ENCODE results near the gene MN1. TPM values are rescaled to one million over a fixed set of nuclear protein-coding genes. Genes with fewer than 3 reads are reported as not detected.
A peak's percentile ranks its signal among the peaks of the same experiment; 100 is the strongest.

MN1 gene
- total RNA-seq, 4 donors from 2014 or later: 1.7 to 7.0 (median 2.4) TPM

DNA sequence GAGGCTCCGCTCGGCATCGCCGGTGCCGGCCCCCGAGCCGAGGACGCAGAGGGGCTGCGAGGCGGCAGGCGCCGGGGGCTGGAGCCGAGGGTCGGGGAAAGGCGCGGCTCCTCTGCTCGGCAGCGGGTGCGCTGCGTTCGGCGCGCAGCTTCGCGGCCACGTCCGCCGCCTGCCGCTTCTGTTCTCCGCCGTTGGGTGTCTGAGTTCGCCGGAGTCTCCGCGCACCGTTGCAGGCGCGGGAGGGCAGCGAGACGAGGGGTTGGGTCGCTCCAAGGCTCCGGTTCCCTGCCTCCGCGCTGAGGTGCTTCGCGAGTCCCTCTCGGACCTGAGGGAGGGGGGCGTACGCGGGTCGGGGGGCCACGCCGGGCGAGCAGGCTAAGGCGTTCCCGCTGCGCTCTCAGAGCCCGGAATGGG, 347 bp downstream of the MN1 start:
- WGBS, 2 donors: 1% methylated on average over 24 of the region's 58 CpGs; no CpG with 5 or more reads in 1 of the 2 donors
- DNase-seq (ENCODE audit: low spot score in 2 of 2): no peak
- TF ChIP-seq POLR2A (IDR thresholded peaks at IDR 0.05): no peak
- TF ChIP-seq, protein P1, sequence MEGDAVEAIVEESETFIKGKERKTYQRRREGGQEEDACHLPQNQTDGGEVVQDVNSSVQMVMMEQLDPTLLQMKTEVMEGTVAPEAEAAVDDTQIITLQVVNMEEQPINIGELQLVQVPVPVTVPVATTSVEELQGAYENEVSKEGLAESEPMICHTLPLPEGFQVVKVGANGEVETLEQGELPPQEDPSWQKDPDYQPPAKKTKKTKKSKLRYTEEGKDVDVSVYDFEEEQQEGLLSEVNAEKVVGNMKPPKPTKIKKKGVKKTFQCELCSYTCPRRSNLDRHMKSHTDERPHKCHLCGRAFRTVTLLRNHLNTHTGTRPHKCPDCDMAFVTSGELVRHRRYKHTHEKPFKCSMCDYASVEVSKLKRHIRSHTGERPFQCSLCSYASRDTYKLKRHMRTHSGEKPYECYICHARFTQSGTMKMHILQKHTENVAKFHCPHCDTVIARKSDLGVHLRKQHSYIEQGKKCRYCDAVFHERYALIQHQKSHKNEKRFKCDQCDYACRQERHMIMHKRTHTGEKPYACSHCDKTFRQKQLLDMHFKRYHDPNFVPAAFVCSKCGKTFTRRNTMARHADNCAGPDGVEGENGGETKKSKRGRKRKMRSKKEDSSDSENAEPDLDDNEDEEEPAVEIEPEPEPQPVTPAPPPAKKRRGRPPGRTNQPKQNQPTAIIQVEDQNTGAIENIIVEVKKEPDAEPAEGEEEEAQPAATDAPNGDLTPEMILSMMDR (IDR thresholded peaks at IDR 0.05): no peak
- intact Hi-C loops (cut with DNase I; ENCODE audit: low total_unique reads): no loop called here
- H3K4me3 ChIP-seq (ENCODE audit: low read depth, poor library complexity, severe bottlenecking): peak overlapping the region; percentile 50

GRCh38 chr22:27800250-27801201, 1.0 kb downstream of the MN1 start:
- H3K4me3 ChIP-seq (ENCODE audit: low read depth, poor library complexity, severe bottlenecking): peak overlapping the region; percentile 50
- DNase-seq (ENCODE audit: low spot score in 2 of 2): no peak
- intact Hi-C loops (cut with DNase I; ENCODE audit: low total_unique reads): no loop called here
- 0 to 2% methylated on average over 30 to 45 of the region's 82 CpGs for WGBS, 2 donors
- TF ChIP-seq POLR2A (IDR thresholded peaks at IDR 0.05): no peak
- TF ChIP-seq, protein P1 (IDR thresholded peaks at IDR 0.05): no peak

GRCh38 chr22:27799827-27800249, 1.7 kb downstream of the MN1 start:
- DNase-seq (ENCODE audit: low spot score in 2 of 2): no peak
- TF ChIP-seq POLR2A (IDR thresholded peaks at IDR 0.05): no peak
- TF ChIP-seq, protein P1 (IDR thresholded peaks at IDR 0.05): no peak
- intact Hi-C loops (cut with DNase I; ENCODE audit: low total_unique reads): loop anchor here (10.0 kb wide), 1 partner anchor 395 kb away; no protein-coding TSS in a partner anchor
- 22 to 27% methylated on average over 17 to 32 of the region's 40 CpGs for WGBS, 2 donors
- no peak overlapping the region for H3K4me3 ChIP-seq (ENCODE audit: low read depth, poor library complexity, severe bottlenecking)

GRCh38 chr22:27799015-27799826, 2.3 kb downstream of the MN1 start:
- DNase-seq (ENCODE audit: low spot score in 2 of 2): no peak
- intact Hi-C loops (cut with DNase I; ENCODE audit: low total_unique reads): loop anchor here (10.0 kb wide), 1 partner anchor 394 kb away; no protein-coding TSS in a partner anchor
- WGBS, 2 donors: 64 to 73% methylated on average over 29 to 33 of the region's 62 CpGs
- no peak overlapping the region for H3K4me3 ChIP-seq (ENCODE audit: low read depth, poor library complexity, severe bottlenecking)
- TF ChIP-seq, protein P1 (IDR thresholded peaks at IDR 0.05): no peak
- TF ChIP-seq POLR2A (IDR thresholded peaks at IDR 0.05): no peak

- H3K4me3 ChIP-seq (ENCODE audit: low read depth, poor library complexity, severe bottlenecking): no peak overlapping the region
- WGBS, 2 donors: 84 to 86% methylated on average over 32 of the region's 44 CpGs
- DNase-seq (ENCODE audit: low spot score in 2 of 2): no peak
- TF ChIP-seq, protein P1 (IDR thresholded peaks at IDR 0.05): no peak
- no peak for TF ChIP-seq POLR2A (IDR thresholded peaks at IDR 0.05)
- intact Hi-C loops (cut with DNase I; ENCODE audit: low total_unique reads): loop anchor here (10.0 kb wide), 1 partner anchor 394 kb away; no protein-coding TSS in a partner anchor
Observed at GRCh38 chr22:27798511-27799014, 3.0 kb downstream of the MN1 start.
